SJSA1 (cell line): ENCODE results near the gene MYEOV. TPM values are rescaled to one million over a fixed set of nuclear protein-coding genes. Genes with fewer than 3 reads are reported as not detected.

Experiments
- DNase-seq, 2 experiments: peaks; one replicate each; pipeline ENCODE4 v3.0.0-alpha.2; 2015 to 2020; ENCODE audit warnings: low spot score in 2 of 2, low read depth in 1 of 2
- H3K27ac ChIP-seq: fragments of 250-450 bp; sonication (Bioruptor Pico); 2 replicates; pipeline ENCODE4 v1.5.1; 2020; ENCODE audit warnings: mild to moderate bottlenecking, moderate library complexity
- H3K27me3 ChIP-seq: fragments of 250-450 bp; sonication (Bioruptor Pico); replicated peaks from 2 replicates; pipeline ENCODE4 v1.5.1; 2020; ENCODE audit warnings: mild to moderate bottlenecking, moderate library complexity
- H3K36me3 ChIP-seq: fragments of 250-450 bp; sonication (Bioruptor Pico); 2 replicates; pipeline ENCODE4 v1.5.1; 2020; ENCODE audit warnings: mild to moderate bottlenecking
- H3K4me1 ChIP-seq: fragments of 250-450 bp; sonication (Bioruptor Pico); replicated peaks from 2 replicates; pipeline ENCODE4 v1.6.1; 2021; ENCODE audit warnings: mild to moderate bottlenecking
- H3K4me3 ChIP-seq: fragments of 250-450 bp; sonication (Bioruptor Pico); 2 replicates; pipeline ENCODE4 v1.5.1; 2020; ENCODE audit warnings: mild to moderate bottlenecking
- H3K9me3 ChIP-seq: fragments of 250-450 bp; sonication (Bioruptor Pico); replicated peaks from 2 replicates; pipeline ENCODE4 v1.5.1; 2020; ENCODE audit warnings: mild to moderate bottlenecking
- total RNA-seq: library from RNA; depleted of rRNA; stranded (reverse); fragments of >200 nt; shearing (Covaris generic); gene quantifications from 2 replicates; pipeline ENCODE4 v1.2.3, GENCODE V29; 2014

Gene MYEOV
- total RNA-seq, 1 experiment from 2014 or later, result 5.3 TPM

GRCh38 chr11:69312453-69313404 is 18.8 kb downstream of the MYEOV start:
- Histone ChIP-seq H3K9me3 (0 out of 2 replicates have a peak, but pooled peaks cover 5% of the 10 kb centered on the region), H3K36me3 (peaks cover 6% of the 10 kb centered on the region; the same call in 1 of the 2 replicates), H3K27me3 (no peaks in the 10 kb centered on the region), H3K4me3 (no peak overlapping the region), H3K4me1 (peaks cover 51% of the 10 kb centered on the region), H3K27ac (no peak overlapping the region; the same call in 1 of the 2 replicates)
- DNase-seq, result peak in 1 of 2 experiments; percentile 65

- Histone ChIP-seq H3K27ac (no peak overlapping the region), H3K4me3 (no peak overlapping the region), H3K36me3 (peaks cover 4% of the 10 kb centered on the region; the same call in 1 of the 2 replicates), H3K4me1 (peaks cover 56% of the 10 kb centered on the region), H3K9me3 (0 out of 2 replicates have a peak, but pooled peaks cover 5% of the 10 kb centered on the region), H3K27me3 (no peaks in the 10 kb centered on the region)
- DNase-seq, result peak in 1 of 2 experiments; percentile 25
These were observed 20.0 kb downstream of the MYEOV start for GRCh38 chr11:69313992-69314391.

GRCh38 chr11:69314555-69314954 is 20.6 kb downstream of the MYEOV start:
- H3K9me3 ChIP-seq, result 0 out of 2 replicates have a peak, but pooled peaks cover 5% of the 10 kb centered on the region

GRCh38 chr11:69316956-69317355 is 23.0 kb downstream of the MYEOV start:
- H3K36me3 ChIP-seq, result peaks cover 9% of the 10 kb centered on the region; the same call in 1 of the 2 replicates
- H3K4me3 ChIP-seq, result no peak overlapping the region
- peak in 1 of 2 experiments; percentile 46 for DNase-seq
- H3K27ac ChIP-seq, result peak overlapping the region; percentile 26; the same call in 1 of the 2 replicates
- H3K9me3 ChIP-seq, result 0 out of 2 replicates have a peak, but pooled peaks cover 5% of the 10 kb centered on the region
- H3K4me1 ChIP-seq, result peaks cover 63% of the 10 kb centered on the region
- no peaks in the 10 kb centered on the region for H3K27me3 ChIP-seq

More at GRCh38 chr11:69314555-69314954, 20.6 kb downstream of the MYEOV start:
- Histone ChIP-seq H3K27ac (no peak overlapping the region), H3K36me3 (peaks cover 4% of the 10 kb centered on the region; the same call in 1 of the 2 replicates), H3K27me3 (no peaks in the 10 kb centered on the region), H3K4me3 (no peak overlapping the region), H3K4me1 (peaks cover 62% of the 10 kb centered on the region)
- no peak for DNase-seq

GRCh38 chr11:69317401-69318092 is 23.6 kb downstream of the MYEOV start:
- no peaks in the 10 kb centered on the region for H3K27me3 ChIP-seq
- H3K9me3 ChIP-seq, result 0 out of 2 replicates have a peak, but pooled peaks cover 5% of the 10 kb centered on the region
- peak overlapping the region; percentile 26 for H3K27ac ChIP-seq
- peaks cover 63% of the 10 kb centered on the region for H3K4me1 ChIP-seq
- DNase-seq, result peak; percentile 53 to 66
- H3K36me3 ChIP-seq, result peaks cover 9% of the 10 kb centered on the region; the same call in 1 of the 2 replicates
- H3K4me3 ChIP-seq, result no peak overlapping the region

GRCh38 chr11:69318093-69318420 is 24.1 kb downstream of the MYEOV start:
- H3K4me1 ChIP-seq, result peaks cover 62% of the 10 kb centered on the region
- DNase-seq, result no peak
- H3K4me3 ChIP-seq, result no peak overlapping the region
- H3K27ac ChIP-seq, result peak overlapping the region; percentile 26
- no peaks in the 10 kb centered on the region for H3K27me3 ChIP-seq
- 0 out of 2 replicates have a peak, but pooled peaks cover 5% of the 10 kb centered on the region for H3K9me3 ChIP-seq
- peaks cover 9% of the 10 kb centered on the region; the same call in 1 of the 2 replicates for H3K36me3 ChIP-seq

- peak; percentile 56 to 68 for DNase-seq
- H3K36me3 ChIP-seq, result peaks cover 9% of the 10 kb centered on the region; the same call in 1 of the 2 replicates
- no peak overlapping the region for H3K4me3 ChIP-seq
- H3K27me3 ChIP-seq, result no peaks in the 10 kb centered on the region
- H3K9me3 ChIP-seq, result 0 out of 2 replicates have a peak, but pooled peaks cover 4% of the 10 kb centered on the region
- peaks cover 62% of the 10 kb centered on the region for H3K4me1 ChIP-seq
- peak overlapping the region; percentile 94 for H3K27ac ChIP-seq
These were observed 25.5 kb downstream of the MYEOV start for GRCh38 chr11:69319255-69320106.

- Histone ChIP-seq H3K9me3 (0 out of 2 replicates have a peak, but pooled peaks cover 3% of the 10 kb centered on the region), H3K27me3 (no peaks in the 10 kb centered on the region), H3K27ac (peak overlapping the region; percentile 94), H3K4me1 (peaks cover 62% of the 10 kb centered on the region), H3K4me3 (no peak overlapping the region), H3K36me3 (peaks cover 9% of the 10 kb centered on the region; the same call in 1 of the 2 replicates)
- DNase-seq, result peak; percentile 79 to 91
These were observed 26.4 kb downstream of the MYEOV start for GRCh38 chr11:69320326-69320725.

- peak overlapping the region; percentile 94 for H3K27ac ChIP-seq
- peaks cover 9% of the 10 kb centered on the region; the same call in 1 of the 2 replicates for H3K36me3 ChIP-seq
- peaks cover 5% of the 10 kb centered on the region; the same call in 1 of the 2 replicates for H3K9me3 ChIP-seq
- H3K4me3 ChIP-seq, result no peak overlapping the region
- peak; percentile 91 to 93 for DNase-seq
- H3K4me1 ChIP-seq, result peaks cover 63% of the 10 kb centered on the region
- no peaks in the 10 kb centered on the region for H3K27me3 ChIP-seq
These were observed 27.1 kb downstream of the MYEOV start for GRCh38 chr11:69320756-69321741.

GRCh38 chr11:69321877-69322361 is 28.0 kb downstream of the MYEOV start:
- Histone ChIP-seq H3K27ac (peak overlapping the region; percentile 94), H3K4me1 (peaks cover 70% of the 10 kb centered on the region), H3K9me3 (peaks cover 12% of the 10 kb centered on the region; the same call in 1 of the 2 replicates), H3K27me3 (no peaks in the 10 kb centered on the region), H3K4me3 (no peak overlapping the region), H3K36me3 (peaks cover 9% of the 10 kb centered on the region; the same call in 1 of the 2 replicates)
- DNase-seq, result peak; percentile 99

GRCh38 chr11:69325446-69325845 is 31.5 kb downstream of the MYEOV start:
- Histone ChIP-seq H3K4me3 (no peak overlapping the region), H3K9me3 (peaks cover 9% of the 10 kb centered on the region; the same call in 1 of the 2 replicates), H3K4me1 (peaks cover 46% of the 10 kb centered on the region), H3K27me3 (no peaks in the 10 kb centered on the region), H3K27ac (0 out of 2 replicates have a peak overlapping the region, but pooled peaks have one; percentile 10), H3K36me3 (no peaks in the 10 kb centered on the region; the same call in 1 of the 2 replicates)
- DNase-seq, result peak in 1 of 2 experiments; percentile 51
